ENCODE data around the gene SCLT1.

DNA sequence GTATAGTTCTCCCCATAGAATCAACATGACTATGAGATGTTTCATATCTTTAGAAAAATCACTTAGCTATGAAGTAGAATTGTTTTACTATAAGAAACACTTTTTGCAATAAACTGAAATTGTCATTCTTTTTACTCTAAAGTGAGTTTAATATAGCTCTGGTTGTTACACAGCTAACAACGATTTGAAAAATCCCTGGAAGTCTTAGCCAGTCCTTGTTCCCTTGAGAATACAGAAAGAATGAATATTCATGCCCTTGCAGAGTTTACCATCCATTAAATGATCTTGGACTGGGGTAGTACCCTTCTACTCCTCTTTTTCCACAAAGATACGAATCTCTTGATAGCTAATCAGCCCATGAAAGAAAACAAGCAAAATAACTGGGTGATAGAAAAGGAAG, 142.0 kb downstream of the SCLT1 start:
- TF ChIP-seq GATA2 (IDR thresholded peaks at IDR 0.05; ENCODE audit: low read depth, low read length) (no peak), GATA3 (IDR thresholded peaks at IDR 0.05; ENCODE audit: low read depth, low read length) (no peak)

All from SH-SY5Y (cell line).